GM21529 (cell line): ENCODE results near the gene MGAT3.

Experiments used
- ATAC-seq: cut with Tn5 transposase; IDR thresholded peaks from one replicate; pipeline ENCODE4 v1.9.1; 2021; ENCODE audit not compliant: unreplicated experiment

The MGAT3 gene

GRCh38 chr22:39470451-39471291 lies 13.9 kb downstream of the MGAT3 start:
- ATAC-seq: no peak

- ATAC-seq: peak; percentile 55
Measured at GRCh38 chr22:39471381-39472141, 14.7 kb downstream of the MGAT3 start.

DNA sequence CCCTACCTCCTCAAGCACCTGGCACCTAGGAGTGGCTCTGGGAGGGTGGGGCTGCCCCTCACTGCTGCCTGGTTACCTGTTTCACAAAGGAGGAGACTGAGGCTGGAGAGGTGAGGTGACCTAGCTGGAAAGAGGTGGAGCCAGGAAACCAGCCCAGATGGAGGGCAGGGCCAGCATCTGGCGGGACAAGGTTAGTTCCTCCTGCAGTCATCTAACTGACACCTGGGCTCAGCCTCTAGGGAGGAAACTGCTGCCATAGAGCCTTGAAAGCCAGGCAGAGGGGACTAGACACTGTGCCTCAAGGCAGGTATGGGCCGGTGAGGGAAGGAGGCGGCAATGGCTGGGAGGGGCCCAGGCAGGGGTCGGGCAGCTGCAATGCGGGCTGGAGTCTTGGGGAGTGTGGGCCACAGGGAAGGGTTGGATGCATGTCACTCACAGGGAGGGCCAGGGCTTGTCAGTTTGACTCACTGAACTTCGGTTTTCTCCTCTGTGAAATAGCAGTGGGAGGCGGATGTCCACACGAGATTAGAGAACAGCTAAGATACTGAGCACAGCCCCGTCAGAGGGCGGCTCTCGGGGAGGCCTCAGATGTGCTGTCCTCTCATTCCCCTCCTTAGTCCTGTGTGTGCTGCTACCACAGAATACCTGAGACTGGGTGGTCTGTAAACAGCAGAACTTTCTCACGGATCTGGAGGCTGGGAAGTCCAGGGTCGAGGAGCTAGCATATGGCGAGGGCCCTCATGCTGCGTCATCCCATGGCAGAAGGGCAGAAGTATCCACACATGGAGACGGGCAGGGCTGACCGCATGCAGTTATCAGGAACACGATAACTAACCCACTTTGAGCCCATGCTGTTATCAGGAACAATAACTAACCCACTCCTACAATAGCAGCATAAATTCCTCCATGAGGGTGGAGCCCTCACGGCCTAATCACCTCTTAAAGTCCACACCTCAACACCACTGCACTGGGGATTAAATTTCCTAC lies 16.1 kb downstream of the MGAT3 start:
- ATAC-seq: no peak

DNA sequence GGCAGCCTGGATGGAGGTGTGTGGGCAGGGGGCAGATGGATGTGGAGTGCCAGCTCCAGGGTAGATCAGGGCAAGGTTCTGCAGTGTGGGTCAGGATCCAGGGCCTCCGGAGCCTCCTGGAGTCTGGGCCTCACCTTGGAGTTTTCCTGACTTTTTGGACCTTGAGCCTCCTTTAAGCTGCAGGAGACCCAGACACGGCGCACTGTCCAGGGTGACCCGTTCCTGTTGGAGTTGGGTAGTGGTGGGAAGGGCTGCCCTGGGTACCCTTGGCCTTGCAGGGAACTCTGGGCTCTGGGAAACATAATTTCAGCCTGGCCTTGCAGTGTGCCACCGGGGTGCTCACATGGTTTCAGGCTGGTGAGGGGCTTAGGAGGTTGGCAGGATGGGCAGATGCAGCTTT lies 17.0 kb downstream of the MGAT3 start:
- ATAC-seq: no peak

DNA sequence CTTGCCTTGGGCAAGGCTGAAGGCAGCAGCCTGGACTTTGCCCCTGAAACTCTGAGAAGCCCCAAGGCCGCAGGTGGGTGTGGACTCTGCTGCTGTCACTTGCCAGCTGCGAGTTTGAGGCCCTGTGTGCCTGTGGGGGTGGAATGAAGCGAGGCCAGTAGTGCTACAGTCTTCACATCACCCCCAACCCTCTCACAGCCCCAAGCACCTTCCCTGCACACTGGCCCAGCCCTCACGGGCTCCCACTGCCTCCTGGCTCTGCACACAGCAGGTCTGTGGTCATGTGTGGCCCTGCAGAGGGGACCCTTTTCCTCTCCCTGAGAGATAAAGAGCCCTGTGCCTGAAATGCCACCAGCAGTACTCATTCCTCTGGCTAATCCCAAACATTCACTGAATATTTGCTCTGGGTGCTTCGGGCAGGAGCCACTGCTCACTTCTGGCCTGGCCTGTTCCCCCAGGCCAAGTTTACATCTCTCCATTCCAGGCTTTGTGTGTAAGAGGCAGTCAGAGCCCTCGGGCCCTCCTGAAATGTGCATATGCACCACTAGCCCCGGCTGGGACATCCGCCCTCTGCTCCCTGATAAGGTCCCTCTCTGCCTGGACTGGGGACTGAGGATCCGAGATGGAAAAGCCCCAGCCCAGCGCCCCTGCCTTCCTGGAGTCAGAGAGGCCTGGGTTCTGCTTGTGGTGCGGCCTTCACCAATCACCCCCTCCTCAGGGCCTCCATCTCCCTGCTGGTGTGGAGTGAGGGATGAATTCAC lies 17.7 kb downstream of the MGAT3 start:
- ATAC-seq: no peak

DNA sequence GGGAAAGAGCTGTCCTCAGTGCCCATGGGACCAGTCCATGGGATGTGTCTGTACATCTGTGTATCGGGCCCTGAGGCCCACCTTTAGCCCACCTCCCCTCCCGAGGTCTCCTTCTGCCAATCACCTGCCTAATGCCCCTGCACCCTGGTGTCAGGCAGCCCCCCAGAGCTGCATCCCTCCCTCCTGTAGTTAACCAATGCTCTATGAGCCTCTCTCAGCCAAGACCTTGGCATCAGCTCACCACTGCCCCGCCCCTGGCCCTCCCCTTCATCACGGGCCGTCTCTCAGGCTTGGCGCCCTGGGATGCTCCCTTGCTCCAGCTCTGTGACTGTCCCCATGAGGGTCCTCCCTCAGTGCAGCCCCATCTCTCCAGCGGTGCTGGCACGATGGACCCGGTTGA lies 18.5 kb downstream of the MGAT3 start:
- ATAC-seq: no peak

GRCh38 chr22:39475902-39476301 lies 19.1 kb downstream of the MGAT3 start:
- no peak for ATAC-seq

DNA sequence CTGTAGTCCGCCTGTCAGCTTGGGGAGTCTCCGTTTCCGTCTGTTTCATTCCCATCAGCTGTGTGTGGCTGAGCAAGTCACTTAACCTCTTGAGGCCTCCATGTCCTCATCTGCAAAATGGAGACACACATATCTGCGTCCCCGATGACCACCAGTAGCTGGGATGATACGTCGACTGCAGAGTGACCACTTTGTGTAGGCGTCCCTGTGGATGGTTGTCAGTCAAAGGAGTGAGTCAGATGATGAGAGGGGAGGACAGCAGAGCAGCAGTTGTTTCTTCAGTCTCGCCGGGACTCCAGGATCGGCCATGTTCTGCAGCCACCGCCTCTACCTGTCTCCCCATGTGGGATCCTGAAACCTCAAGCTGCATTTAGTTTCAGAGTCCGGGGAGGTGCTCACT lies 19.9 kb downstream of the MGAT3 start:
- ATAC-seq: no peak

DNA sequence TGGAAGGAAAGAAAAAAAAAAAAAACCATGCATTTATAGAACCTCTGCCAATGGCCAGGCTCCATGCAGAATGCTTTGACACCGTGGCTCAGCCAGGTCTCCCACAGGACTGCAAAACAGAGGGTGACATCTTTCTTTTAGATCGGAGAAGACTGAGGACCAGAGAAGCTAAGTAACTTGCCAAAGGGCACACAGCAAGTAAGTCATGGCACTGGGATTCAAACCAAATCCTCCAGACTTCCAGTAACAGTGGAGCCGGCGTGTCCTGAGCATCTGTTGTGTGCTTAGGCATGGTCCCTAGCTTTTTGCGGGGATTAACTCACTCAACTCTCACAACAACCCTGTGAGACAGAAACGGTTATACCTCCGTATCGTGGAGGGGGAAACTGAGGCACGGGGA lies 20.7 kb downstream of the MGAT3 start:
- no peak for ATAC-seq

DNA sequence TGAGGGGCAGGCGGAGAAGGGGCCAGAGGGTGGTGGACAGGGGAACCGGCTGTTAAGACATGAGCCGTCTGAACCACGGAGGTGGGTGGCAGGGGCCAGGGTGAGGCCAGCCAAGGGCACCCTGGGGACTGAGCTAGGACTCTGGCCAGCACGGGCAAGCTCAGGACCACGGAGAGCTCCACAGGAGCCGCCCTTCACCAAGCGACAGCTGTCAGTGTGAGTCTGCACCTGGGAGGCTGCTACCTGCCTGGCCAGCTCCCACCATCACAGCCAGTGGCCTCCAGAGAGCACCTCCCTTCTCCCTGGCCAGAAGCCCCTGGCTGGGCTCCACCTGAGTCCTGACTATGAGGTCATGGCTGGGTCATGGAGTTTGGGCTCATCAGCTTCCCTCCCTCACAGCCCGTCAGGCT lies 21.6 kb downstream of the MGAT3 start:
- no peak for ATAC-seq

- ATAC-seq: no peak
Measured at GRCh38 chr22:39479254-39479653, 22.4 kb downstream of the MGAT3 start.

DNA sequence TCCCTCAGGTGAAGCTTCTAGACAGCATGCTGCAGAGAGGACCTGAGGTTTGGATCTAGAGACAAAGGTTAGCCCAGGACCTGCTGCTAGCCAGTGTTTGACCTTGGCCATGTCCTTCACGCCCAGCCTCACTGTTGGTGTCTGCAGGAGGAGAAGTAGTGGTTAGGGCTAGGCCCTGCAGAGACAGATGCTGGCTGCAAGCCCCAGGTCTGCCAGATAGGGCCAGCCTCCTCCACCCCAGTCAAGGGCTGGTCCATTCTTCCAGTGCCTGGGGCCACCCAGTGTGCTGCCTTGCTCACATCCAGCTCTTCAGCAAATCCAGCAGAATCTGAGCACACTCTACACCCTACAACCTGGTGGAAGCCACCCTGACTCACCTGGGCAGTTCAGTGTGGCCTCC lies 23.7 kb downstream of the MGAT3 start:
- no peak for ATAC-seq

- no peak for ATAC-seq
Measured at GRCh38 chr22:39481054-39481453, 24.2 kb downstream of the MGAT3 start.

DNA sequence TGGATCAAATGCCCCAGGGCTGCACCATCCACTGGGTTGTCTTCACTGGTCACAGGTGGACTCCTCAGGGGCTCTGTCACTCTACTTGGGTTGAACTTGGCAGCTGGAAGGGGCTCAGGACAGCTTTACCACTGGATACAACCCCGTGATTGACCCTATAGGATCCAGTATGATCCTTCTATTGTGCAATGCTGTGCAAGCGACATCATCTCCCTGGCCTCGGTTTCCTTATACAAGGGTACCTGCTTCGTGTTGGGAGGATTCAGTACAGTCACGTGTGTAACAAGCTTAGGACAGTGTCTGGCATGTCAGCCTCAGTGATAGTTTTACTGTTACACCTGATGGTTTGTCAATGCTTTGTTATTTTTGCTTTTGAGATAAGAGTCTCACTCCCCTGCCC lies 24.8 kb downstream of the MGAT3 start:
- ATAC-seq: no peak

DNA sequence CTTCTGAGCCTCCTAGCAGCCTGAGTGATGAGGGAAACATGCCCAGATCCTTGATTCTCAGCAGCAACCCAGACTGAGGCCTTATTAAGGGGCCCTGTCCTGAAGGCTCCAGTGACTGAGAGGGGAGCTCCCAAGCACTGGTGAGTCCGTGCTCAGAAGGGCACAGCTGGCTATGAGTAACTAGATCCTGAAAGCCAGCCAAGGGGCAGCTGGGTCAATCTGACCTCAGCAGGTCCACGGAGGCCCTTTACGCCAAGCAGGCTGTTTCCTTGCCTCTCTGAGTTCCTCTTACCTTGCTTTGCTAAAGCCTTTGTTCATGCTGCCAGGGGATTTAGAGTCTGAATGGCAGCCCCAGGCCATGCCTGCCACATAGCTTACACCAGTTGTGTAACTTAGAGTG lies 26.0 kb downstream of the MGAT3 start:
- no peak for ATAC-seq

- ATAC-seq: no peak
Measured at GRCh38 chr22:39486951-39487825, 30.4 kb downstream of the MGAT3 start.

DNA sequence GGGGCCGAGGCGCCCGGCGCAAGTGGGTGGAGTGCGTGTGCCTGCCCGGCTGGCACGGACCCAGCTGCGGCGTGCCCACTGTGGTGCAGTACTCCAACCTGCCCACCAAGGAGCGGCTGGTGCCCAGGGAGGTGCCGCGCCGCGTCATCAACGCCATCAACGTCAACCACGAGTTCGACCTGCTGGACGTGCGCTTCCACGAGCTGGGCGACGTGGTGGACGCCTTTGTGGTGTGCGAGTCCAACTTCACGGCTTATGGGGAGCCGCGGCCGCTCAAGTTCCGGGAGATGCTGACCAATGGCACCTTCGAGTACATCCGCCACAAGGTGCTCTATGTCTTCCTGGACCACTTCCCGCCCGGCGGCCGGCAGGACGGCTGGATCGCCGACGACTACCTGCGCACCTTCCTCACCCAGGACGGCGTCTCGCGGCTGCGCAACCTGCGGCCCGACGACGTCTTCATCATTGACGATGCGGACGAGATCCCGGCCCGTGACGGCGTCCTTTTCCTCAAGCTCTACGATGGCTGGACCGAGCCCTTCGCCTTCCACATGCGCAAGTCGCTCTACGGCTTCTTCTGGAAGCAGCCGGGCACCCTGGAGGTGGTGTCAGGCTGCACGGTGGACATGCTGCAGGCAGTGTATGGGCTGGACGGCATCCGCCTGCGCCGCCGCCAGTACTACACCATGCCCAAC lies 31.2 kb downstream of the MGAT3 start:
- ATAC-seq: no peak

- ATAC-seq: no peak
Measured at GRCh38 chr22:39488563-39489083, 31.8 kb downstream of the MGAT3 start.
